HG03520 (cell line): ENCODE data around the gene SUSD1.

Experiments used
- ATAC-seq: cut with Tn5 transposase; IDR thresholded peaks from one replicate; pipeline ENCODE4 v1.9.1; 2021; ENCODE audit warnings: mild to moderate bottlenecking, moderate library complexity; ENCODE audit not compliant: unreplicated experiment

The SUSD1 gene

GRCh38 chr9:112044881-112045280 lies 130.2 kb downstream of the SUSD1 start:
- no peak for ATAC-seq

DNA sequence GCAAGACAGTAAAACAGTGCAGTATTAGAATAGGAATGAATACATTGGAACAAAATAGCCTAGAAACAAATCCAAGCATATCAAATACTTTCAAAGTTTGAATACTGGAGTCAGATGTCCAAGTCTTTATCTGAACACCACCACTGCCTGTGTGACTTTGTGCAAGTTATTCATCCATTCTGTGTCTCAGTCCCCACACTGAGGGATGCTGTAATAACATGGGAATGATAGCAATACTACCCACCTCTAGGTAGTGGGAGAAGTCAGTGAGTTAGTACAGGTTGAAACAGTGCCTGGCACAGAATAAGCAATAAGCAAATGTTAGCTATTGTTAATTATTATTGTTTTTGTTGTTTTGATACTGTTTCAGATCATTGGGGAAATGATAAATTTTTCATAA lies 130.9 kb downstream of the SUSD1 start:
- no peak for ATAC-seq

GRCh38 chr9:112043423-112043822 lies 131.7 kb downstream of the SUSD1 start:
- ATAC-seq: no peak

GRCh38 chr9:112042769-112043168 lies 132.3 kb downstream of the SUSD1 start:
- ATAC-seq: no peak

GRCh38 chr9:112042244-112042638 lies 132.9 kb downstream of the SUSD1 start:
- no peak for ATAC-seq

GRCh38 chr9:112041536-112042243 lies 133.4 kb downstream of the SUSD1 start:
- ATAC-seq: no peak

DNA sequence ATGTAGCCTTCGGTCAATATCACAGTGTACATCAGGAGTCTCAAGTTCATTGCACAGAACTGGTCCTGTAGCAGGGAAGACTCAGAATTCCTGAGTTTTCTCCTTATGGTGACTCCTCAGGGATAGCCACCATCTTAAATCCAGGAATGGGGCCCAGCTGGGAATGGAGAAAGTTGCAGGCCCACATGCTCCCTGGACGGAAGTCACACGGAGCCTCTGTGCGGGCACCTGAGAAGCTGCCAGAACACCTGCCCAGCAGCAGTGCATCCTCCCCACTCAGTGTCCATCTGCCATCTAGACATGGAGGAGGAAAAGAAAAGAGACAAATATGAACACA lies 133.9 kb downstream of the SUSD1 start:
- no peak for ATAC-seq

DNA sequence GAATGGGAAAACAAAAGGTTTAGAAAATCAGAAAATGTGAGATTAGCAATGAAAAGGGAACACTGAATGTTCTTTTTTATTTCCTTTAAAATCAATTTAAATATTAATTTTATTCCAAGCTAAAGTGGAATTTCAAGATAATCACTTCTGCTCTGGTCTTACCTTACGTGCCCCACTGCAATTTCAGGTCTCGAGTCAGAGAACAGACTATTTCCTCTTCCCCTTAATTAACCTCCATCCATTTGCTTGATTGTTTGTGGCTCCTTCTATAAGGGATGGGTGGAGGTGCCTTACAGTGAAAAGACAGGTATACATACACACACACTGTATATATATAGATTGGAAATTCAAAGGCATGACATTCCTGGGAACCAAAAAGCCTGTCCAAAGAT lies 137.1 kb downstream of the SUSD1 start:
- ATAC-seq: no peak

GRCh38 chr9:112037281-112038016 lies 137.6 kb downstream of the SUSD1 start:
- ATAC-seq: no peak

- ATAC-seq: no peak
Observed at GRCh38 chr9:112035166-112035826, 139.8 kb downstream of the SUSD1 start.

GRCh38 chr9:112034216-112034611 lies 140.9 kb downstream of the SUSD1 start:
- ATAC-seq: no peak

GRCh38 chr9:112033237-112034215 lies 141.6 kb downstream of the SUSD1 start:
- ATAC-seq: no peak

DNA sequence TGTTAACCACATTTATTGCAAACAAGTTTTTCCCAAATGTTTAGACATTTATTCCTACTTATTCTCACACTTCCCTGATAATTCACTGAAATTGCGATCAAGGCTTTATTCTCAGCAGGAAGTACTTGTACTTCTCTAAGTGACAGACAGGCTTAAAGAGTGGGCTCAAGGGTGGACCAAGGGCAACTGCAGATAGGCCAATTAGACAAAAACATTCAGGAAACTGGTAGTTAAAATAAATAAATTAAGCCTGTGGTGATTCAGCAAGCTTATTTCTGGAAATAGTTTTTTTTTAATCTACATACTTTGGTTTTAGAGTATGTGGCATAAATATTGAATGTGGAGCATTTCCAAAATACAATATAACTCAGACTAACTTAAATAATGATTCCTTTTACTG lies 142.4 kb downstream of the SUSD1 start:
- ATAC-seq: no peak

GRCh38 chr9:112032009-112032408 lies 143.1 kb downstream of the SUSD1 start:
- peak; percentile 48 for ATAC-seq

DNA sequence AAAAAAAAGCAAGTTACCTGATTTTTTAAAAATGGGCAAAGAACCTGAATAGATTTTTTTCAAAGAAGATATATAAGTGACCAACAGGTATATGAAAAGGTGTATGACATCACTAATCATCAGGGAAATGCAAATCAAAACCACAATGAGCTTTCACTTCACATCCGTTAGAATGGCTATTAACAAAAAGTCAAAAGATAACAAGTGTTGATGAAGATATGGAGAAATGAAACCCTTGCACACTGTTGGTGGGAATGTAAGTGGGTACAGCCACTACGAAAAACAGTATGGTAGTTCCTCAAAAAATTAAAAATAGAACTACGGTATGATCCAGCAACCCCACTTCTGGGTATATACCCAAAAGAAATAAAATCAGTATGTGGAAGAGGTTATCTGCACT lies 143.7 kb downstream of the SUSD1 start:
- ATAC-seq: no peak

DNA sequence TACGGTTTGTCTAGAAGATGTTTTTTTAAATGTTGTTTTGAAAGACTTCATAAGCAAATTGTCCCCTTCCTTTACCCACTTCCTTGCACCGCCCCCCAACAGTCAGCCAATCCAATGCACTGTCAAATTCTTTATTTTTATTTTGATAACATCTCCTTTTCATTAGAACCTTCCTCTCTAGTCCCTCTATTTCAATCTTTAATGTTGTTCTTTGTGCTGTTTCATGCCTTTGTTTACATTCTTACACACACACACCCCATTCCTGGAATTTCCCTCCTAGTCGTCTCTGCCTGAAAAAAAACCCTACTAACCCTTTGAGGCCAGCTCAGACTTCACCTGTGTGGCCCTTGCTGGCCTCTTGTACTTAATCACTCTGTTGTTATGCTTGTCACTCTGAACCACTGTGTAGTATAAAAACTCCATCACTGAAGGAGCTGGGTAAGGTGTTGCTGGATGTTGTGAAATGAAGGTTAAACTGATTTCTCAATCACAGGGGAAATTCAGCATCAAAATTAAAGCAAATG lies 145.1 kb downstream of the SUSD1 start:
- no peak for ATAC-seq

- peak; percentile 44 for ATAC-seq
Observed at GRCh38 chr9:112028242-112029221, 146.6 kb downstream of the SUSD1 start.

- ATAC-seq: no peak
Observed at GRCh38 chr9:112025850-112026249, 149.2 kb downstream of the SUSD1 start.

- ATAC-seq: no peak
Observed at GRCh38 chr9:112021742-112022141, 153.4 kb downstream of the SUSD1 start.
